ENCODE measurements around the gene PEAR1.

The PEAR1 gene

GRCh38 chr1:156959414-156959813 lies 65.9 kb downstream of the PEAR1 start:
- TF ChIP-seq CTCF (IDR thresholded peaks at IDR 0.05): no peak

GRCh38 chr1:156959925-156960324 lies 66.4 kb downstream of the PEAR1 start:
- no peak for TF ChIP-seq CTCF (IDR thresholded peaks at IDR 0.05)

- no peak; the same call in 1 of the 2 replicates for TF ChIP-seq CTCF (IDR thresholded peaks at IDR 0.05)
Observed at GRCh38 chr1:156961709-156962108, 68.2 kb downstream of the PEAR1 start.

GRCh38 chr1:156963621-156964020 lies 70.1 kb downstream of the PEAR1 start:
- no peak for TF ChIP-seq CTCF (IDR thresholded peaks at IDR 0.05)

- no peak for TF ChIP-seq CTCF (IDR thresholded peaks at IDR 0.05)
Observed at GRCh38 chr1:156964441-156964840, 70.9 kb downstream of the PEAR1 start.
